Spinal cord (tissue), 10 donors: ENCODE measurements around the gene SORCS2. TPM values are rescaled to one million over a fixed set of nuclear protein-coding genes. Genes with fewer than 3 reads are reported as not detected.
"Not testable (repeated sequence)": the region's sequence is repeated elsewhere in the genome, so short reads cannot be mapped to it uniquely, and the experiment has no call there.

Experiments used
- DNase-seq, 6 donors: peaks; one replicate each; pipeline versions ENCODE4 v3.0.0 to v3.0.0-alpha.2; 2013 to 2015; ENCODE audit warnings: low spot score in 6 of 6, low read depth in 4 of 6
- H3K27ac ChIP-seq: one replicate; pipeline ENCODE4 v1.5.1; 2013; ENCODE audit warnings: low read depth, low read length, control low read depth
- H3K27me3 ChIP-seq: one replicate; pipeline ENCODE4 v1.6.1; 2013; ENCODE audit warnings: low read length; ENCODE audit not compliant: control insufficient read depth, insufficient read depth
- H3K36me3 ChIP-seq: one replicate; pipeline ENCODE4 v1.6.1; 2013; ENCODE audit warnings: low read length; ENCODE audit not compliant: control insufficient read depth, insufficient read depth
- H3K4me1 ChIP-seq: one replicate; pipeline ENCODE4 v1.6.1; 2013; ENCODE audit warnings: low read length; ENCODE audit not compliant: control insufficient read depth, insufficient read depth
- H3K4me3 ChIP-seq: one replicate; pipeline ENCODE4 v1.5.1; 2013; ENCODE audit warnings: low read depth, low read length, control low read depth
- H3K9me3 ChIP-seq: one replicate; pipeline ENCODE4 v1.6.1; 2013; ENCODE audit warnings: low read length; ENCODE audit not compliant: control insufficient read depth, insufficient read depth
- WGBS: methylation state at CpG from one replicate; pipeline ENCODE4 v1.1.5; 2013; ENCODE audit warnings: missing lambda C conversion rate; ENCODE audit not compliant: insufficient coverage; 5-methylcytosine and 5-hydroxymethylcytosine counted together
- polyA plus RNA-seq, 2 donors: library from polyadenylated mRNA; unstranded; fragments of 120-200 nt; gene quantifications; one replicate each; pipeline ENCODE4 v1.2.1, GENCODE V29; 2013; ENCODE audit not compliant: insufficient read length in 2 of 2
- total RNA-seq, 2 donors: library from RNA; depleted of rRNA in 1 of 2; stranded (reverse); fragments of 120-200 nt in 1 of 2; fragments of >200 nt in 1 of 2; gene quantifications; one replicate each; pipeline versions ENCODE4 v1.2.3 to v1.2.4, GENCODE V29; 2013 to 2014
- donor health status: healthy.

SORCS2 gene
- total and polyA plus RNA-seq, 4 donors = 7.3 to 24.8 (median 16.5) TPM

DNA sequence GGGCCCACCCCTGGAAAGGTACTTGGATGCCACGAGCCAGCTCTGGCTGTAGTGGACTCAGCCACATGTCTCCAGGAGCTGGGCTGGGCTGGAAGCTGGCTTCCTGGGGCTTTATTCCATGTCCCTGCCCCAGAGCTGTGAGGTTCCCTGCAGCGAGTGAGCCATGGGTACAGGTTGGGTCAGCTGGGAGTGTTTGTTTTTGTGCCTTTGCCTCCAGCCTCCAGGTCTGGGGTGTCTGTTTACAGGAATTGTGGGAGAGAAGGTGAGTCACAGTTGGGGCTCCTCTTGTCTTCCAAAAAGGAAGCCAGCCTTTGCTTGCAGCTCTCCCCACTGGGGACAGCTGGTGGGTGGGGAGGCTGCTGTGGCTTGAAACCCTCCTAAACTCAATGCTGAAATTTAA, 21.5 kb downstream of the SORCS2 start:
- Histone ChIP-seq H3K27me3 (no peaks in the 10 kb centered on the region), H3K27ac (no peak overlapping the region), H3K9me3 (no peaks in the 10 kb centered on the region), H3K4me1 (peaks cover 5% of the 10 kb centered on the region), H3K36me3 (peaks cover 7% of the 10 kb centered on the region), H3K4me3 (no peak overlapping the region)
- 100% methylated on average over 2 of the region's 2 CpGs for WGBS
- DNase-seq = no peak

DNA sequence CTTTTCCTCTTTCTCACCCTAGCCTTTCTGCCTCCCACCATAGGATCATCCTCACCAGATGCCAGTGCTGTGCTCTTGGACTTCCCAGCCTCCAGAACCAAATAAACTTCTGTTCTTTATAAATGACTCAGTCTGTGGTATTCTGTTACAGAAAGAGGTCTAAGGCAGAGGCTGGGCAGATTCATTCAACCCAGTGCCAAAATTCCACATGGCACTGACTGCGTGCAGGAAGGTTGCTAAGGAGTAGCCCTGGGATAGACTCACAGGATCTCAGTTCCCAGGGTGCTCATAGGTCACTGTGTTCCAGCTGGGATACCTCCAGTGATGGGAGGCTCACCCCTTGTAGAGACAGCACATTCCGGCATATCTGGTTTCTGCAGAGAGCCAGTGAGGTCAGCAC, 22.0 kb downstream of the SORCS2 start:
- peaks cover 3% of the 10 kb centered on the region for H3K36me3 ChIP-seq
- H3K4me1 ChIP-seq = no peaks in the 10 kb centered on the region
- no peak overlapping the region for H3K27ac ChIP-seq
- DNase-seq = no peak
- WGBS = 95% methylated on average over 2 of the region's 2 CpGs
- no peaks in the 10 kb centered on the region for H3K27me3 ChIP-seq
- no peaks in the 10 kb centered on the region for H3K9me3 ChIP-seq
- H3K4me3 ChIP-seq = no peak overlapping the region

DNA sequence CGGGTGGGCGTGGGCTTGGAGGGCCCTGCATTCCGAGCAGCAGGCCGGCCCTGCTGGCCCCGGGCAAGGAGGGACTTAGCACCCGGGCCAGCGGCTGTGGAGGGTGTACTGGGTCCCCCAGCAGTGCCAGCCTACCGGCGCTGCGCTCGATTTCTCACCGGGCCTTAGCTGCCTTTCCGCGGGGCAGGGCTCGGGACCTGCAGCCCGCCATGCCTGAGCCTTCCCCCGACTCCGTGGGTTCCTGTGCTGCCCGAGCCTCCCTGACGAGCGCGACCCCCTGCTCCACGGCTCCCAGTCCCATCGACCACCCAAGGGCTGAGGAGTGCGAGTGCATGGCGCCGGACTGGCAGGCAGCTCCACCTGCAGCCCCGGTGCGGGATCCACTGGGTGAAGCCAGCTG, 22.8 kb downstream of the SORCS2 start:
- H3K27ac ChIP-seq, H3K9me3 ChIP-seq, H3K36me3 ChIP-seq, H3K4me1 ChIP-seq, H3K27me3 ChIP-seq, H3K4me3 ChIP-seq, DNase-seq: not testable (repeated sequence)
- 98% methylated on average over 20 of the region's 29 CpGs for WGBS

DNA sequence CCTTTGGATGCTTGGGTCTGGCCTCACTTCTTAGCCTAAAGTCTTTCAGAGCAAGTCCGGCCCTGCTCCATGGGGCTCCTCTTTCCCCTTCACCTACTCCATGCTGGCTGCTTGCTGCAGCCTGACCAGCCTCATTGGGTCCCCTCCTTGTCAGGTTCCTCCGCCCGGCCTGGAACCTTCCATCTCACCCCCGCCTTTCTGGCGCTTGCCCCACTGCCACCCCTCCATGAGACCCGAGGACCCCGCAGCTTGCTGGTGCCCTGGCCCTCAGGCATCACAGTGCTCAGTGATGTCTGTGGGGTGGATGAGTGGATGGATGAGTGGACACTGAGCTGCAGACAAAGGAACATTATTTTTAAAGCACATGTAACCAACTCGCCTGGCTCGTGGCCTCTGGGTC, 24.7 kb downstream of the SORCS2 start:
- Histone ChIP-seq H3K9me3 (no peaks in the 10 kb centered on the region), H3K27ac (no peak overlapping the region), H3K4me3 (no peak overlapping the region), H3K36me3 (peaks cover 3% of the 10 kb centered on the region), H3K27me3 (no peaks in the 10 kb centered on the region), H3K4me1 (no peaks in the 10 kb centered on the region)
- DNase-seq = no peak
- WGBS = 98% methylated on average over 4 of the region's 9 CpGs

DNA sequence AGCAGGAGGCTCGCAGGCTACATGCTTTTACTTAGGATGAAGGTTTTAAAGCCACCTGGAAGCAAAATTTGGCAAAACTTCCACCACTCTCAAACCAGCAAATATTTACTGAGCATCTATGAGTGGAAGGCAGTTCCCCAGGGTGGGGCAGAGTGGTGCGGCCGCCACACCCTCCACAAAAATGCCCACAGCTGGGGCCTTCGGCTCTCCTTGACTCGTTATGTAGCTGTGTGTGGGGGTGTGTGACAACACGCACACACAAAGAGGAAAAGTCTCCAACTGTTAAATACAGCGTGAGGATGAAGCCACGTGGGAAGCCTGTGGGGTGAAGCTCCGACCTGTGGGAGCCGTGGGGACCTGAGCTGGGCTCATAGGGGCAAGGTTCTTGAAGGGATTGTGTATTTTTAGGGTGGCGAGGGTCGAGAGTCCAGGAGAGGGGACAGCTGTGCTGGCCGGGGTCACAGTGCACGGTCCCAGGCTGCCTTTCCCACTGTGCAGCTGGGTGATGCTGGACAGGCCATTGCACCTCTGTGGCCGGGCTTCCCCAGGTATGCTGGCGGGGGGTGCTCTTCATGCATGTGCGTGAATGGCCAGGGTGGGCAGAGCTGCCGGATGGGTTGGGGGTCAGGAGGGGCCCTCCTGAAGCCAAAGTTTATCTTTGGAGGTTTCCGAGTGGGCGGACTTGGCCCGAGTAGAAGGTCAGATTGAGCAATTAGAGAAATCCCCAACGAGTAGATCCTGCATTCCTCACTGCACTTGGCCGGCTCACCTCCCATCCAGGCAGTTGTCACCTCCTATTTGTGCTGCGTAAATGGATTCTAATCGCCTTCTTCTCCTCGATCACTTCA, 25.4 kb downstream of the SORCS2 start:
- no peak for DNase-seq
- H3K4me1 ChIP-seq = peaks cover 2% of the 10 kb centered on the region

DNA sequence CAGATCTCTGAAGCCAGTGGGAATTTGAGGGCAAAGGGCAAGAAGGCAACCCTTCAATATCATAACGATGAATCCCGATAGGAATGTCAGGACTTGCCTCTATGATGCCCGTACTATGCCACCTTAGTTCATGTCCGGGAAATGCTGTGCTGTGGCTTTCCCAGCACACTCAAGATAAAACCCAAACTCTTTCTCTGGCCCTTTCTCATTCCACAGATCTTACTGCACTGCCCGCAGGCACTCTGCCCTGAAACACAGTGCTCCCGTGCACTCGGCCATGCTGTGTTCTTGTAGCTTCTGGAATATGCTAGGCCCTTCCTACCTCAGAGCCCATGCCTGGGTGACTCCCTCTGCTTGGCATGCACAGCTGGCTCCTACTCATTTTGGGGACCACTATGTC, 26.3 kb downstream of the SORCS2 start:
- Histone ChIP-seq H3K4me1 (peaks cover 4% of the 10 kb centered on the region), H3K36me3 (peaks cover 6% of the 10 kb centered on the region), H3K9me3 (no peaks in the 10 kb centered on the region), H3K27me3 (no peaks in the 10 kb centered on the region), H3K27ac (no peak overlapping the region), H3K4me3 (no peak overlapping the region)
- WGBS = 74% methylated on average over 7 of the region's 7 CpGs
- no peak for DNase-seq

More for the DNA sequence above, 25.4 kb downstream of the SORCS2 start:
- Histone ChIP-seq H3K27me3 (no peaks in the 10 kb centered on the region), H3K27ac (no peak overlapping the region), H3K36me3 (peaks cover 6% of the 10 kb centered on the region), H3K9me3 (no peaks in the 10 kb centered on the region), H3K4me3 (no peak overlapping the region)
- 79% methylated on average over 21 of the region's 26 CpGs for WGBS

DNA sequence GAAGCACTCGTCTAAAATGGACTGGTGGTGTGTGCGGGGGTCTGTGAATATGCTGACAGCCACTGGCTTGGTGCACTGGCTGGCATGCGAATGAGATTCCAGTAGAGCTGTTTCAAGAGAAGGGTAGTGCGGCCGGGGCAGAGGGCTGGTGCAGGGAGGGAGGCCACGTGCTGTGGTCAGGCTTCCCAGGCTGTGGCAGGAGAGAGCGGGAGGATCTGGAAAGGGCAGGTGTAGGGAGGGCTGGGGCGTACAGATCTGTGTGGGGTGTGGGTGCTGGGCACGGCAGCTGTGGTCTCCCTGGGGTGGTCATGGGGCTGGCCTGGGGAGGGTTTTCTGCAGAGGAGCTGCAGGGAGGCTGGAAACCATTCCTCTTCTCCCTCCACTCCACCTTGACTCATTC, 30.2 kb downstream of the SORCS2 start:
- no peak for DNase-seq
- Histone ChIP-seq H3K27ac (no peak overlapping the region), H3K4me3 (no peak overlapping the region)

DNA sequence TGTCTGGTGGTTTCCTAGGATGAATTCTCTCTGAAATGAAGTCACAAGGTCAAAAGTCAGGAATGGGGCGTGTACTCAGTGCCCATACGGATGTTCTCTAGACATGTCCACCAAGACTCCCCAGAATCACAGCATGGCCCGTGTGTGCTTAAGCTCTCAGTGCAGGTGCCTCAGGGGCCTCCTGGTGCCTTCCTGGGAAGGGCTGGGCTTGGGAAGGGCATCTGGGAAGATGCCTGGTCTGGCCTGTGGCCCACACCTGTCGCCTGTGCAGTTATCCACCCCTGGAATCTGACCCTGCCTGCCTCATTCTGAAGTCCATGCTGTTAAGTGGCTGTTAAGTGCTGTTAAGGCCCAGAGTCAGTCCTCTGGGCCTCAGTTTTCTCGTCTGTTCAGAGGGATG, 31.2 kb downstream of the SORCS2 start:
- Histone ChIP-seq H3K27me3 (no peaks in the 10 kb centered on the region), H3K27ac (no peak overlapping the region), H3K4me1 (peaks cover 31% of the 10 kb centered on the region), H3K4me3 (no peak overlapping the region), H3K9me3 (no peaks in the 10 kb centered on the region), H3K36me3 (peaks cover 4% of the 10 kb centered on the region)
- 77% methylated on average over 2 of the region's 5 CpGs for WGBS
- DNase-seq = no peak

More for the DNA sequence above, 30.2 kb downstream of the SORCS2 start:
- Histone ChIP-seq H3K27me3 (no peaks in the 10 kb centered on the region), H3K4me1 (peaks cover 31% of the 10 kb centered on the region), H3K9me3 (no peaks in the 10 kb centered on the region), H3K36me3 (peaks cover 3% of the 10 kb centered on the region)
- 72% methylated on average over 6 of the region's 9 CpGs for WGBS

DNA sequence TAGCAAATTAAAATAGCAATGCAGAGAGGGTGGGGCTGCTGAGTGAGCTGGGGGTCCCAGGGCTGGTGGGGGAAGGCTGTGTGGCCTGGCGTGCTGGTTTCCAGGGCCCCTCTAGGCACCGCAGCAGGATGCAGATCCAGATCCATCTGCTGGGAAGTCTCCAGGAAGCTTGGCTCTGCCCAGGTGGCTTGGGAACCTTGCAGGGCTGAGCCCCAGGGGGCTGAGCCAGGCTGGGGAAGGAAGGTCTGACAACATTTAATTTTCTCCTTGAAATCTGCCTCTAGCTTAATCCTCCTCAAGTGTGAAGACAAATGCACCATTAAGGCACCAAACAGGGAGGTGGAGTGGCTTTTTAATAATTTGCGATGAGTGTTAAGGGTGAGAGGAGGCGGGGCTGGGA, 31.7 kb downstream of the SORCS2 start:
- no peak overlapping the region for H3K4me3 ChIP-seq
- H3K27ac ChIP-seq = no peak overlapping the region
- peaks cover 31% of the 10 kb centered on the region for H3K4me1 ChIP-seq
- no peak for DNase-seq
- H3K36me3 ChIP-seq = peaks cover 8% of the 10 kb centered on the region
- no peaks in the 10 kb centered on the region for H3K9me3 ChIP-seq
- H3K27me3 ChIP-seq = no peaks in the 10 kb centered on the region
- WGBS = 59% methylated on average over 2 of the region's 4 CpGs

DNA sequence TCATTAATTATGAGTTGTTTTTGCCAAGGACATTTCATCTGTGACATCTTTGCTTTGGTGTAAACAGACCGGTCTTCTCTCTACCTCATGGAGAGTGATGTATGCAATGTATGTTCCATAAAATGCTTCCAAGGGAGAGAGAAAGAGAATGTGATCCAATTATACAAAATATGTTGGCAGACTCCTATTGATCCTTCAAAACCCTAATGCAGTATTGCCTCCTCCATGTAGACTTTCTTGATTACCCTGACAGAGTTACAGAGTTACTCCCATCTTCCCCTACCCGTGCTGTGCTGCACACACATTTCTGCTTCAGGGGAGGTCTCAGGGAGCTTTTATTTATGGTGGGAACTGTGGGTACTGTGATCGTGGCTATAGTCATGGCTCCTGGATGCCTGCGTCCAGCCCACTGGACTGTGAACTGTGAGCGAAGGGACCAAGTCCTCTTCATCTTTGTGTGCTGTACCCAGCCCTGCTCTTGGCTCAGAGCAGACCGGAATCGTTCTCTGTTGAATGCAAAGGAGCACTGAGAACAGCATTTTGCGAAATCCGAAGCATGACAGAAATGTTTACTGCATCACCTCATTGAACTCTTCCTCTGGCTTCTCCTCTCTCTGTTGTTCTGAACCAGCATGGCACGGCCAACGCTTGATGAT, 32.7 kb downstream of the SORCS2 start:
- Histone ChIP-seq H3K27ac (no peak overlapping the region), H3K27me3 (no peaks in the 10 kb centered on the region), H3K9me3 (no peaks in the 10 kb centered on the region), H3K4me1 (peaks cover 31% of the 10 kb centered on the region), H3K36me3 (peaks cover 8% of the 10 kb centered on the region), H3K4me3 (no peak overlapping the region)
- WGBS = 78% methylated on average over 9 of the region's 11 CpGs
- DNase-seq = no peak
